Loucy (cell line): Measurements from ENCODE around the gene CD109.

Experiments
- EZH2phosphoT487 ChIP-seq: fragments of 200-600 bp; IDR thresholded peaks from 2 replicates; pipeline ENCODE4 v1.6.1; 2018; ENCODE audit warnings: antibody characterized with exemption, mild to moderate bottlenecking, moderate library complexity, borderline replicate concordance
- TF ChIP-seq, protein P1 (sequence below): fragments of 200-600 bp; sonication (generic); conservative IDR thresholded peaks from 2 replicates; pipeline ENCODE4 v1.5.1; 2014; ENCODE audit warnings: mild to moderate bottlenecking, antibody characterized with exemption, low read length

DNA sequence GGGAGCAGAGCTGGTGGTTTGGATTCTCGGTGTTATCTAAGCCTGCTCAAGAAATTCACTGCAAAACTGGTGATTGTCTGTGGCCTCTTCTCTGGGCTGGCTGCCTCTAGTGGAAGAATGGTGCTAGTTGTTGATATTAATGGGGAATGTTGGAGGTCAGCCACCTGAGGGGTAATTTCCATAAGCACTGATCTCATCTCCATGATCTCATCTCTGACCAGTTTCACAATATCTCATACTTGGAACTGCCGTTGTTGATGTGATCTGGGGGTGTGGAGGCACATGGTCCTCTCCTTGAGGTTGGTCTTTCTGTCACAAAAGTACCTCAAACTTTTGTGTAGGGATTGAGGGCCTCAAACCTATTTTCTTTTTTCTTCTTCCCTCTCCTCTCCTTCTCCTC is 102.6 kb downstream of the CD109 start:
- TF ChIP-seq, protein P1, sequence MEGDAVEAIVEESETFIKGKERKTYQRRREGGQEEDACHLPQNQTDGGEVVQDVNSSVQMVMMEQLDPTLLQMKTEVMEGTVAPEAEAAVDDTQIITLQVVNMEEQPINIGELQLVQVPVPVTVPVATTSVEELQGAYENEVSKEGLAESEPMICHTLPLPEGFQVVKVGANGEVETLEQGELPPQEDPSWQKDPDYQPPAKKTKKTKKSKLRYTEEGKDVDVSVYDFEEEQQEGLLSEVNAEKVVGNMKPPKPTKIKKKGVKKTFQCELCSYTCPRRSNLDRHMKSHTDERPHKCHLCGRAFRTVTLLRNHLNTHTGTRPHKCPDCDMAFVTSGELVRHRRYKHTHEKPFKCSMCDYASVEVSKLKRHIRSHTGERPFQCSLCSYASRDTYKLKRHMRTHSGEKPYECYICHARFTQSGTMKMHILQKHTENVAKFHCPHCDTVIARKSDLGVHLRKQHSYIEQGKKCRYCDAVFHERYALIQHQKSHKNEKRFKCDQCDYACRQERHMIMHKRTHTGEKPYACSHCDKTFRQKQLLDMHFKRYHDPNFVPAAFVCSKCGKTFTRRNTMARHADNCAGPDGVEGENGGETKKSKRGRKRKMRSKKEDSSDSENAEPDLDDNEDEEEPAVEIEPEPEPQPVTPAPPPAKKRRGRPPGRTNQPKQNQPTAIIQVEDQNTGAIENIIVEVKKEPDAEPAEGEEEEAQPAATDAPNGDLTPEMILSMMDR, result peak; percentile 29; the same call in 1 of the 2 replicates
- no peak for TF ChIP-seq EZH2phosphoT487
